ENCODE results near the gene DCK. TPM values are rescaled to one million over a fixed set of nuclear protein-coding genes. Genes with fewer than 3 reads are reported as not detected.

Gene DCK
- 9.5 to 23.8 TPM (median 17.1 TPM) in 5 replicates for total RNA-seq (2022; extraction: Qiagen RNA extraction; ENCODE audit: low read depth)

DNA sequence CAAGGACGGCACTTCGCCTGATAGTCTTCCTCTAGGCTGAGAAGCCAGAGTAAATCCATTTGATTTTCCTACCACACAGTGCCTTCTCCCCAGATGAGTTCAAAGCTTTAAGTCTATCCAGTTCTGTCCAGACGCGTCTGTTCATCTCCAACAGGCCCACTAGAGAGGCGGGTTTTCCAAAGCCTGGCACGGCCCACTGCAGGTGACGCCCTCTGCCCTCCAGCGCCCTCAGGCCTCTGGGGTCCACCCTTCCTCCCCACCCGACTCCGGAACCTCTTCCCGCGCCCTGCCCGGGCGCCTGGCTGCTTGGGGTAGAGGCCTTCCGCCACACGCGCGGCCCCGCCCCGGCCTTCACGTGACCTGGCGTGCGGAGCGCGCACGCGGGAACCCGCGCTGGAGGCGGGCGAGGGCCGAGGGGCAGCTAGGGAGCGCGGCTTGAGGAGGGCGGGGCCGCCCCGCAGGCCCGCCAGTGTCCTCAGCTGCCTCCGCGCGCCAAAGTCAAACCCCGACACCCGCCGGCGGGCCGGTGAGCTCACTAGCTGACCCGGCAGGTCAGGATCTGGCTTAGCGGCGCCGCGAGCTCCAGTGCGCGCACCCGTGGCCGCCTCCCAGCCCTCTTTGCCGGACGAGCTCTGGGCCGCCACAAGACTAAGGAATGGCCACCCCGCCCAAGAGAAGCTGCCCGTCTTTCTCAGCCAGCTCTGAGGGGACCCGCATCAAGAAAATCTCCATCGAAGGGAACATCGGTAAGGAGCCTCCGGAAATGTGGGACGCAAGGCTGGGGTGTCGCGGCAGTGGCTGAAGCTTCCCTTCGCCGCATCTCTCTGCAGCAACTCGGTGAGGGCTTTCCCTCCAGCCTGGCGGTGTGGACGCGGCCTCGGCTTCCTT is at the start of gene DCK:
Gene DCK (plus strand): TSS at position 469 of the 888 bp plus-strand sequence. CDS start 187 bp downstream, at position 656.

Other genes starting within 250 kb of the DCK start
- gene GRSF1, start 153.8 kb upstream of the DCK start, total RNA-seq (2022; extraction: Qiagen RNA extraction; ENCODE audit: low read depth), result 73.0 to 102 TPM (median 80.1 TPM) in 5 replicates
- 2.6 to 7.3 TPM (median 6.4 TPM) in 5 replicates for gene MOB1B, start 91.3 kb upstream of the DCK start, total RNA-seq (2022; extraction: Qiagen RNA extraction; ENCODE audit: low read depth)